HepG2 (cell line): ENCODE data around the gene HS6ST2. TPM values are rescaled to one million over a fixed set of nuclear protein-coding genes. Genes with fewer than 3 reads are reported as not detected.

Experiments used
- AGO1 ChIP-seq: fragments of 200-400 bp; formaldehyde crosslinking; IDR thresholded peaks from 2 replicates; pipeline ENCODE4 v1.6.1; 2017; ENCODE audit warnings: mild to moderate bottlenecking, low read depth, low read length, moderate library complexity; ENCODE audit not compliant: poor library complexity, severe bottlenecking
- FIP1L1 ChIP-seq: fragments of 200-400 bp; formaldehyde crosslinking; IDR thresholded peaks from 2 replicates; pipeline ENCODE4 v1.6.1; 2018; ENCODE audit warnings: low read depth, mild to moderate bottlenecking, low read length, moderate library complexity, borderline replicate concordance; ENCODE audit not compliant: insufficient read depth
- HNRNPLL ChIP-seq: fragments of 200-400 bp; formaldehyde crosslinking; IDR thresholded peaks from 2 replicates; pipeline ENCODE4 v1.6.1; 2017; ENCODE audit warnings: mild to moderate bottlenecking, low read depth, low read length; ENCODE audit not compliant: poor library complexity, severe bottlenecking
- HOXA5 ChIP-seq: sonication (generic); formaldehyde crosslinking; IDR thresholded peaks from 2 replicates; pipeline ENCODE4 v1.4.0; 2020; ENCODE audit warnings: missing genetic modification reagents
- HOXD1 ChIP-seq: sonication (generic); formaldehyde crosslinking; IDR thresholded peaks from 2 replicates; pipeline ENCODE4 v1.5.0; 2020; ENCODE audit warnings: missing genetic modification reagents
- KDM6A ChIP-seq: IDR thresholded peaks from 2 replicates; pipeline ENCODE4 v1.6.1; 2016; ENCODE audit warnings: low read depth
- KMT2B ChIP-seq: IDR thresholded peaks from 2 replicates; pipeline ENCODE4 v1.6.1; 2016; ENCODE audit warnings: missing genetic modification reagents, missing compliant biosample characterization
- NFE2 ChIP-seq: sonication (generic); formaldehyde crosslinking; IDR thresholded peaks from 2 replicates; pipeline ENCODE4 v1.4.0; 2020; ENCODE audit warnings: missing genetic modification reagents
- NFYC ChIP-seq: IDR thresholded peaks from 2 replicates; pipeline ENCODE4 v1.6.1; 2016; ENCODE audit warnings: missing genetic modification reagents, missing compliant biosample characterization
- NR2F1 ChIP-seq, 2 experiments: fragments of 450-650 bp in 1 of 2; formaldehyde crosslinking in 1 of 2; IDR thresholded peaks; 2 replicates each; pipeline versions ENCODE4 v1.5.0 to v1.6.1; 2016 to 2020; ENCODE audit warnings: mild to moderate bottlenecking in 1 of 2, missing compliant biosample characterization in 1 of 2, missing genetic modification reagents in 1 of 2, moderate library complexity in 1 of 2
- RBFOX2 ChIP-seq: fragments of 200-400 bp; formaldehyde crosslinking; IDR thresholded peaks from 2 replicates; pipeline ENCODE4 v1.6.1; 2017; ENCODE audit warnings: low read depth, mild to moderate bottlenecking, low read length
- RFX5 ChIP-seq: IDR thresholded peaks from 2 replicates; pipeline ENCODE4 v1.6.1; 2011; ENCODE audit warnings: low read depth, low read length, improper control_type of control experiment
- ZBTB10 ChIP-seq: sonication (generic); formaldehyde crosslinking; IDR thresholded peaks from 2 replicates; pipeline ENCODE4 v1.4.0; 2020; ENCODE audit warnings: missing genetic modification reagents, borderline replicate concordance
- ZNF12 ChIP-seq: sonication (generic); formaldehyde crosslinking; IDR thresholded peaks from 2 replicates; pipeline ENCODE4 v1.5.0; 2020; ENCODE audit warnings: missing genetic modification reagents
- ZNF180 ChIP-seq: sonication (generic); formaldehyde crosslinking; IDR thresholded peaks from 2 replicates; pipeline ENCODE4 v1.4.0; 2020; ENCODE audit warnings: low read depth, missing genetic modification reagents, borderline replicate concordance
- ZNF431 ChIP-seq: sonication (generic); formaldehyde crosslinking; IDR thresholded peaks from 2 replicates; pipeline ENCODE4 v1.9.0; 2022; ENCODE audit warnings: missing genetic modification reagents, low read depth, mild to moderate bottlenecking, borderline replicate concordance
- ZNF562 ChIP-seq: sonication (generic); formaldehyde crosslinking; IDR thresholded peaks from 2 replicates; pipeline ENCODE4 v1.8.0; 2022; ENCODE audit warnings: missing genetic modification reagents, borderline replicate concordance
- ZNF572 ChIP-seq: sonication (generic); formaldehyde crosslinking; IDR thresholded peaks from 2 replicates; pipeline ENCODE4 v1.5.1; 2020; ENCODE audit warnings: mild to moderate bottlenecking, missing genetic modification reagents
- ZNF772 ChIP-seq: sonication (generic); formaldehyde crosslinking; IDR thresholded peaks from 2 replicates; pipeline ENCODE4 v1.5.0; 2020; ENCODE audit warnings: mild to moderate bottlenecking, missing genetic modification reagents
- polyA plus RNA-seq, 8 experiments: library from polyadenylated mRNA; depleted of rRNA in 3 of 8; stranded (reverse) in 7 of 8; unstranded in 1 of 8; fragments of >200 nt; fragmentation: Illumina TruSeq in 4 of 8; extraction: Trizol in 4 of 8; gene quantifications; 2 replicates each; pipeline versions ENCODE4 v1.2.1 to v1.2.3, GENCODE V29; 2011 to 2016; ENCODE audit warnings: low read depth in 4 of 8, missing spikeins in 1 of 8, mixed read lengths in 1 of 8; ENCODE audit not compliant: insufficient read depth in 1 of 8
- total RNA-seq, 5 experiments: library from RNA; depleted of rRNA; stranded (reverse); fragments of >200 nt; fragmentation: Illumina TruSeq; extraction: Trizol; gene quantifications; 2 replicates each; pipeline ENCODE4 v1.2.3, GENCODE V29; 2016; ENCODE audit warnings: low read depth in 1 of 5
- TF ChIP-seq, protein P1 (sequence below): sonication (generic); formaldehyde crosslinking; IDR thresholded peaks from 2 replicates; pipeline ENCODE4 v1.9.0; 2021; ENCODE audit warnings: missing genetic modification reagents, borderline replicate concordance
- TF ChIP-seq, protein P2 (sequence below): sonication (generic); formaldehyde crosslinking; IDR thresholded peaks from 2 replicates; pipeline ENCODE4 v1.5.0; 2020; ENCODE audit warnings: mild to moderate bottlenecking, missing genetic modification reagents

HS6ST2 gene
- total and polyA plus RNA-seq, 2 of the 13 experiments (the other 11 are each of a cell fraction or from before 2014, with no cell fraction given) = 0.05 TPM; not detected in 1

DNA sequence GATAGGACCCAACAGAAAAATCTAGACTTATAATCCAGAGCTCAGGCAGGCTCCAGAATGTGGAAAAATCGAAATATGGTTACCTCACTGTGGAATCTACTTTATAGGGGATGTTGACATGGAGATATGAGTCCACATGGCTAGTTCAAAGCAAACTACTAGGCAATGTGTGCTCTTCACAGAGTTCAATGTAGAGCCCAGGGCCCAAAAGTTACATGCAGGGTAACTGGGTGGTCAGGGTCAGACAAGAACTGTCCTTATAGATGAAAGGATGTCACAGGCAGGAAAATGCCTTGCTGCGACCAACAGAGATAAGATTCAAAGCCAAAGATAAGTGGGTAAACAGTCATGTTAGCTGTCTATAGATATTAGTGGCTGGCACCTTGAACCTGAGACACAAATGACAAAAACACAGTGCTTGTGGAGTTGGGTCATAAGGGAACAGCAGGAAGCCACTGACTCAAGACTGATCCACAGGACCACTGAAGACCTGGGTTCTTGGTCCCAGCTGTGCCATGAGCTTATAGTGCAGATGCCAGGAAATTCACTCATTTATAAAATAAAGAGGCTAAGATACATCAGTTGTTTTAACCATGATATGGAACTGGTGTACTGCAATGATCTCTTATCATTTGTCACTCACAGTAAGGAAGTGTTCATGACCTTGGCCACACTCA, 367.9 kb downstream of the HS6ST2 start (continued):
- TF ChIP-seq, protein P1, sequence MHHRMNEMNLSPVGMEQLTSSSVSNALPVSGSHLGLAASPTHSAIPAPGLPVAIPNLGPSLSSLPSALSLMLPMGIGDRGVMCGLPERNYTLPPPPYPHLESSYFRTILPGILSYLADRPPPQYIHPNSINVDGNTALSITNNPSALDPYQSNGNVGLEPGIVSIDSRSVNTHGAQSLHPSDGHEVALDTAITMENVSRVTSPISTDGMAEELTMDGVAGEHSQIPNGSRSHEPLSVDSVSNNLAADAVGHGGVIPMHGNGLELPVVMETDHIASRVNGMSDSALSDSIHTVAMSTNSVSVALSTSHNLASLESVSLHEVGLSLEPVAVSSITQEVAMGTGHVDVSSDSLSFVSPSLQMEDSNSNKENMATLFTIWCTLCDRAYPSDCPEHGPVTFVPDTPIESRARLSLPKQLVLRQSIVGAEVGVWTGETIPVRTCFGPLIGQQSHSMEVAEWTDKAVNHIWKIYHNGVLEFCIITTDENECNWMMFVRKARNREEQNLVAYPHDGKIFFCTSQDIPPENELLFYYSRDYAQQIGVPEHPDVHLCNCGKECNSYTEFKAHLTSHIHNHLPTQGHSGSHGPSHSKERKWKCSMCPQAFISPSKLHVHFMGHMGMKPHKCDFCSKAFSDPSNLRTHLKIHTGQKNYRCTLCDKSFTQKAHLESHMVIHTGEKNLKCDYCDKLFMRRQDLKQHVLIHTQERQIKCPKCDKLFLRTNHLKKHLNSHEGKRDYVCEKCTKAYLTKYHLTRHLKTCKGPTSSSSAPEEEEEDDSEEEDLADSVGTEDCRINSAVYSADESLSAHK (CRISPR knock-in tag) = no peak
- peak; percentile 20; the same call in 1 of the 2 replicates for TF ChIP-seq NFYC
- TF ChIP-seq, protein P2, sequence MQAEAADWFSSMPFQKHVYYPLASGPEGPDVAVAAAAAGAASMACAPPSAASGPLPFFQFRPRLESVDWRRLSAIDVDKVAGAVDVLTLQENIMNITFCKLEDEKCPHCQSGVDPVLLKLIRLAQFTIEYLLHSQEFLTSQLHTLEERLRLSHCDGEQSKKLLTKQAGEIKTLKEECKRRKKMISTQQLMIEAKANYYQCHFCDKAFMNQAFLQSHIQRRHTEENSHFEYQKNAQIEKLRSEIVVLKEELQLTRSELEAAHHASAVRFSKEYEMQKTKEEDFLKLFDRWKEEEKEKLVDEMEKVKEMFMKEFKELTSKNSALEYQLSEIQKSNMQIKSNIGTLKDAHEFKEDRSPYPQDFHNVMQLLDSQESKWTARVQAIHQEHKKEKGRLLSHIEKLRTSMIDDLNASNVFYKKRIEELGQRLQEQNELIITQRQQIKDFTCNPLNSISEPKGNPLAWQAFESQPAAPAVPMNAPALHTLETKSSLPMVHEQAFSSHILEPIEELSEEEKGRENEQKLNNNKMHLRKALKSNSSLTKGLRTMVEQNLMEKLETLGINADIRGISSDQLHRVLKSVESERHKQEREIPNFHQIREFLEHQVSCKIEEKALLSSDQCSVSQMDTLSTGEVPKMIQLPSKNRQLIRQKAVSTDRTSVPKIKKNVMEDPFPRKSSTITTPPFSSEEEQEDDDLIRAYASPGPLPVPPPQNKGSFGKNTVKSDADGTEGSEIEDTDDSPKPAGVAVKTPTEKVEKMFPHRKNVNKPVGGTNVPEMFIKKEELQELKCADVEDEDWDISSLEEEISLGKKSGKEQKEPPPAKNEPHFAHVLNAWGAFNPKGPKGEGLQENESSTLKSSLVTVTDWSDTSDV (CRISPR knock-in tag) = no peak
- no peak for TF ChIP-seq ZNF572 (CRISPR knock-in tag)
- TF ChIP-seq ZBTB10 (CRISPR knock-in tag) = no peak
- TF ChIP-seq ZNF12 = peak; percentile 18; the same call in 1 of the 2 replicates
- TF ChIP-seq ZNF562 (CRISPR knock-in tag) = no peak
- TF ChIP-seq HNRNPLL = no peak
- TF ChIP-seq KDM6A = peak; percentile 80
- TF ChIP-seq HOXA5 (CRISPR knock-in tag) = no peak; the same call in 1 of the 2 replicates
- TF ChIP-seq RBFOX2 = no peak
- TF ChIP-seq RFX5 = no peak
- TF ChIP-seq NR2F1 (CRISPR knock-in tag; IDR thresholded peaks at IDR 0.05) = peak; percentile 70 to 84
- TF ChIP-seq FIP1L1 = no peak
- TF ChIP-seq NFE2 (CRISPR knock-in tag) = no peak
- no peak for TF ChIP-seq ZNF431 (CRISPR knock-in tag)
- no peak for TF ChIP-seq ZNF772
- TF ChIP-seq KMT2B (CRISPR knock-in tag) = 0 out of 2 replicates have a peak, but pooled peaks have one; percentile 30
- TF ChIP-seq AGO1 = no peak
- TF ChIP-seq HOXD1 (CRISPR knock-in tag) = peak; percentile 83; the same call in 1 of the 2 replicates
- no peak for TF ChIP-seq ZNF180 (CRISPR knock-in tag)
